Coronary artery (tissue), 2 donors: ENCODE data around the gene GKN1.

Source experiments
- DNase-seq: peaks from one replicate; pipeline ENCODE4 v3.0.0-alpha.2; 2017; ENCODE audit warnings: low spot score
- H3K27ac ChIP-seq, 2 donors: fragments of 200-600 bp; sonication (generic); one replicate each; pipeline ENCODE4 v1.5.1; 2016 to 2019
- H3K4me3 ChIP-seq: fragments of 200-600 bp; sonication (generic); 2 replicates; pipeline ENCODE4 v1.5.1; 2016; ENCODE audit warnings: mild to moderate bottlenecking, moderate library complexity
- TF ChIP-seq, protein P1 (sequence below): fragments of 200-600 bp; sonication (generic); IDR thresholded peaks from one replicate; pipeline ENCODE4 v1.5.1; 2019; ENCODE audit warnings: antibody characterized with exemption

Gene GKN1

DNA sequence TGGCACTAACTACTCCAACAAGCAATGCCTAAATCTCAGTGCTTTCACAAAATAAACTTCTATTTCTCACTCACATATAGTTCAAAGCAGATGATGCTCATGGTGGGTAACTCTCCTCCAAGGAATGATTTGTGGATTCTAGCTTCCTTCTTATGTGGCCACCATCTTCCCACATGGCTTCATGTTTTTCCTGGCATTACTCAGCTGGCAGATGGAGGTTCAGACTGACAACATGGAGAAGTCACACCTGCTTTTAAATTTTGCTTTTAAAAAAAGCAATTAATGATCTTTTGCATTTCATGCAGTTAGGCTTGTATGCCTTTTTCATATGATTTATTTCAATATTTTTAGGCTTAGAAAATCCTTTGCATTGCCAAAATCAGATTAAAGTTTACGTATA lies 15.4 kb upstream of the GKN1 start:
- no peak for DNase-seq
- no peak overlapping the region for H3K4me3 ChIP-seq

GRCh38 chr2:68961380-68961779 lies 13.1 kb upstream of the GKN1 start:
- H3K4me3 ChIP-seq = no peak overlapping the region
- TF ChIP-seq, protein P1, sequence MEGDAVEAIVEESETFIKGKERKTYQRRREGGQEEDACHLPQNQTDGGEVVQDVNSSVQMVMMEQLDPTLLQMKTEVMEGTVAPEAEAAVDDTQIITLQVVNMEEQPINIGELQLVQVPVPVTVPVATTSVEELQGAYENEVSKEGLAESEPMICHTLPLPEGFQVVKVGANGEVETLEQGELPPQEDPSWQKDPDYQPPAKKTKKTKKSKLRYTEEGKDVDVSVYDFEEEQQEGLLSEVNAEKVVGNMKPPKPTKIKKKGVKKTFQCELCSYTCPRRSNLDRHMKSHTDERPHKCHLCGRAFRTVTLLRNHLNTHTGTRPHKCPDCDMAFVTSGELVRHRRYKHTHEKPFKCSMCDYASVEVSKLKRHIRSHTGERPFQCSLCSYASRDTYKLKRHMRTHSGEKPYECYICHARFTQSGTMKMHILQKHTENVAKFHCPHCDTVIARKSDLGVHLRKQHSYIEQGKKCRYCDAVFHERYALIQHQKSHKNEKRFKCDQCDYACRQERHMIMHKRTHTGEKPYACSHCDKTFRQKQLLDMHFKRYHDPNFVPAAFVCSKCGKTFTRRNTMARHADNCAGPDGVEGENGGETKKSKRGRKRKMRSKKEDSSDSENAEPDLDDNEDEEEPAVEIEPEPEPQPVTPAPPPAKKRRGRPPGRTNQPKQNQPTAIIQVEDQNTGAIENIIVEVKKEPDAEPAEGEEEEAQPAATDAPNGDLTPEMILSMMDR = no peak
- DNase-seq = no peak
- no peak overlapping the region for H3K27ac ChIP-seq

More for the DNA sequence above, 15.4 kb upstream of the GKN1 start:
- TF ChIP-seq, protein P1 = no peak
- H3K27ac ChIP-seq = no peak overlapping the region

DNA sequence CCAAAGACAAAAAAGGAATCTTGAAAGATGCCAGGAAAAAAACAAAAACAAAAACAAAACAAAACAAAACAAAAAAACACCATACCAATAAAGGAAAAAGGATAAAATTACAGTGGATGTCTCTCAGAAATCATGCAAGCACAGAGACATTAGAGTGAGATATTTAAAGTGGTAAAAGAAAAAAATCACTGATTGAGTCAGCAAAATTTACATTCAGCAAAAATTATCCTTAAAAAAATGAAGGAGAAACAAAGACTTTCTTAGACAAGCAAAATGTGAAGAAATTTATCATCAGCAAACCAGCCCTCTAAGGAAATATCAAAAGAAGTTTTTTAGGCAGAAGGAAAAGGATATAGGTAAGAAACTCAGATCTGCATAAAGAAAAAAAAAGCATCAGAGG lies 10.2 kb upstream of the GKN1 start:
- TF ChIP-seq, protein P1 = no peak

GRCh38 chr2:68968221-68968620 lies 6.2 kb upstream of the GKN1 start:
- TF ChIP-seq, protein P1 = no peak
- DNase-seq = no peak
- H3K4me3 ChIP-seq = no peak overlapping the region

More for the DNA sequence above, 10.2 kb upstream of the GKN1 start:
- no peak for DNase-seq
- Histone ChIP-seq H3K27ac (no peak overlapping the region), H3K4me3 (no peak overlapping the region)

DNA sequence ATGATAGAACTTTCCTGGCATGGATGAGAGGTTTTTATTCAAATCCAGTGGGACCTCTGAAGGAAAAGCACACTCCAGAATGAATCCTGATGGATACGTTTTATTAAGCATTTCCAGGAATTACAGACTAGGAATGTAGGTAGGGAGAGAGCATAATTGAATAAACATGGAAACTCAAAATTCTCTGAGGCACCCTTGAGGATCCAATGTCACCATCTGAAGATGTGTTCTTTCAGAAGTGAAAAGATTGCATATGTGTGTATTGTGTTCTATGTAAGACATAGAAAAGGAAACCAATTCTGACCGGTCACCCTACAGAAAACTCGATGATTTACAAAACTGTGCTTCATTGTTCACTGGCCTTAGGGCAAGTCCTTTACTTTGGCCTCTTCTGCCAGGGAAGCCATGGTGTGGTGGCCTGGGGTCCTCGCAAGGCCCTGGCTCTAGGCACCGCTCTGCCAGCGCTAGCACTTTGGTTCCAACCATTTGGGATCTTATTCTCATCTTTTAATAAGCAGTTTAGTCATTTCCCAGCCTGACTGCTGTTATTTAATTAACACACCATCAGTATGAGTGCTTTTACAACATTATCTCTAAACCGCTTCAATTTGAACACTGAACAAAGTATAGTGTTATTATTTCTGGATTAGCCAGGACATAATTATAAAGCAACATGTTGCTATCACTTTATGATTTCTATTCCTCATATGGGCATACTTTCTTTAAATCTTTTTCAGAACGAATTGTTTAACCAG lies 4.5 kb upstream of the GKN1 start:
- no peak overlapping the region for H3K27ac ChIP-seq
- TF ChIP-seq, protein P1 = no peak
- DNase-seq = no peak
- H3K4me3 ChIP-seq = no peak overlapping the region

More at GRCh38 chr2:68968221-68968620, 6.2 kb upstream of the GKN1 start:
- no peak overlapping the region for H3K27ac ChIP-seq

DNA sequence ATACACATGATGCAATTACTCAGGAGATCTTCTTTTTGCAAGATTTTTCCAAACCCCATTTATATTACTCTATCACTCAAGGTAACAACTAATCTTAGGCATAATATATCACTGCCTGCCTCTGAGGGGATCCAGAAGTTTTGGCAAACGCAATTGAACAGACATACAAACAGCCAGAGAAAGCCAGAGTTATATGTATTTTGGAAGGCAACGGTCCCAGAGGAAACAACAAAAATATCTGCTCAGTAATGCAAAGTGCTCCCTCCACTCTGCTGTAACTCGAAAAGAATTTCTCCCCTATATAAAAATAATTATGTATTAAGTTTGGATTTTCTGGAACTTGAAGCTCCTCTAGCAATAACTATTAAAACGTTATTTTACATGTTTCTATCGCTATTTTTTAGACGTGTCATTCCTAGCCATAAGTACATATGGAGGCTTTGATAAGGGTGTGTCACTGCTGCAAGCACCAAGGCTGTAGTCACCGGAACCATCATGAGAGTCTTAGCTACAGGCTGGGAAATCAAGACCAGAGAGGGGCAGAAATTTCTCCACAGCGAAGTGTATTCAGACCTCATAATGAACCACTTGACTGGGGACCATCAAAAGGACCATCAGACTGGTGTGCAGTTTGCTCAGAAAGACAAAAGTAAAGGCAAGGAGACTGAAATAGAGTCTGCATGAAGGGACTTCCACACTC lies 3.7 kb upstream of the GKN1 start:
- TF ChIP-seq, protein P1 = no peak
- Histone ChIP-seq H3K4me3 (no peak overlapping the region), H3K27ac (peak overlapping the region in 1 of 2 donors; percentile 61)
- no peak for DNase-seq
